ENCODE data around the gene PKLR. TPM values are rescaled to one million over a fixed set of nuclear protein-coding genes. Genes with fewer than 3 reads are reported as not detected.

The PKLR gene
- not detected in 2 replicates for polyA plus RNA-seq
- polyA minus RNA-seq = not detected in 2 replicates

DNA sequence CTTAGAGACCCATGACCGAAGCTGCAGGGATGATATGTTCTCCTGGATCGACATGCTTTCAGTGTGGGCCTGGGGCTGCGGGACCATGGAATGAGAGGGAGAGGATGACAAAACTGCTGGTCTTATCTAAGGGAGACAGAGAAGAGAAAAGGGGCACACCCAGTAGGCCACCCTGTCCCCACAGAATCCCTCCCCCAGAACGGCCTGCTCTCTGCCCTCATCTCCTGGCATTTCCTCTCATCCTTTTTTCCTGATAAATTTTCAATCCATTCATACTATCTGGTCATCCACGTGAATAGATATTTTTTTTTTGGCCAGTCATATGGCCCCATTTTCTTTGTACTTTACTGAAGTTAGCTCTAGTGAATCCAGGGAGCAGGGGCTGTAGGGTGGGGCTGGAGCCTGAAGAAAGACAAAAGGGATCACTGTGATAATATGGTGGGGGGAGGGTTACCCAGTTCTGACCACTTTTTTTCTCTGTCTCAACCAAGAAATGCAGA lies at the start of gene PKLR:
Gene PKLR (minus strand): TSS at position 97 of the 500 bp plus-strand sequence. CDS start 43 bp downstream, at position 54.
- H4K20me1 ChIP-seq (ENCODE audit: insufficient read depth) = no peaks in the 10 kb centered on the region
- H2AFZ ChIP-seq (ENCODE audit: low read depth, low read length) = no peak within 1 kb of the TSS
- H3K9ac ChIP-seq (ENCODE audit: low read length) = no peak within 1 kb of the TSS
- no peaks in the 10 kb centered on the region for H3K9me2 ChIP-seq (ENCODE audit: insufficient read depth, low read length)
- H3K27ac ChIP-seq (ENCODE audit: low read length) = no peak within 1 kb of the TSS
- no peaks in the 10 kb centered on the region for H3K36me3 ChIP-seq (ENCODE audit: insufficient read depth, low read length)
- no peak within 1 kb of the TSS for H3K4me2 ChIP-seq (ENCODE audit: low read length)
- H3K9me3 ChIP-seq (ENCODE audit: low read length) = no peaks in the 10 kb centered on the region
- no peaks in the 10 kb centered on the region for H3K79me2 ChIP-seq (replicated peaks; ENCODE audit: insufficient read depth, low read length)
- no peaks in the 10 kb centered on the region for H3K27me3 ChIP-seq (ENCODE audit: insufficient read depth, low read depth, low read length)
- no peak for TF ChIP-seq POLR2AphosphoS5 (IDR thresholded peaks at IDR 0.05)
- TF ChIP-seq EP300 (conservative IDR thresholded peaks at IDR 0.05; ENCODE audit: poor library complexity, severe bottlenecking) = no peak
- TF ChIP-seq SMC3 (conservative IDR thresholded peaks at IDR 0.05; ENCODE audit: poor library complexity) = no peak
- no peak for TF ChIP-seq RAD21 (conservative IDR thresholded peaks at IDR 0.05)
- TF ChIP-seq MXI1 (conservative IDR thresholded peaks at IDR 0.05; ENCODE audit: poor library complexity, severe bottlenecking) = no peak
- no peak for TF ChIP-seq TAF1 (IDR thresholded peaks at IDR 0.05; ENCODE audit: low read depth)
- TF ChIP-seq, protein P1, sequence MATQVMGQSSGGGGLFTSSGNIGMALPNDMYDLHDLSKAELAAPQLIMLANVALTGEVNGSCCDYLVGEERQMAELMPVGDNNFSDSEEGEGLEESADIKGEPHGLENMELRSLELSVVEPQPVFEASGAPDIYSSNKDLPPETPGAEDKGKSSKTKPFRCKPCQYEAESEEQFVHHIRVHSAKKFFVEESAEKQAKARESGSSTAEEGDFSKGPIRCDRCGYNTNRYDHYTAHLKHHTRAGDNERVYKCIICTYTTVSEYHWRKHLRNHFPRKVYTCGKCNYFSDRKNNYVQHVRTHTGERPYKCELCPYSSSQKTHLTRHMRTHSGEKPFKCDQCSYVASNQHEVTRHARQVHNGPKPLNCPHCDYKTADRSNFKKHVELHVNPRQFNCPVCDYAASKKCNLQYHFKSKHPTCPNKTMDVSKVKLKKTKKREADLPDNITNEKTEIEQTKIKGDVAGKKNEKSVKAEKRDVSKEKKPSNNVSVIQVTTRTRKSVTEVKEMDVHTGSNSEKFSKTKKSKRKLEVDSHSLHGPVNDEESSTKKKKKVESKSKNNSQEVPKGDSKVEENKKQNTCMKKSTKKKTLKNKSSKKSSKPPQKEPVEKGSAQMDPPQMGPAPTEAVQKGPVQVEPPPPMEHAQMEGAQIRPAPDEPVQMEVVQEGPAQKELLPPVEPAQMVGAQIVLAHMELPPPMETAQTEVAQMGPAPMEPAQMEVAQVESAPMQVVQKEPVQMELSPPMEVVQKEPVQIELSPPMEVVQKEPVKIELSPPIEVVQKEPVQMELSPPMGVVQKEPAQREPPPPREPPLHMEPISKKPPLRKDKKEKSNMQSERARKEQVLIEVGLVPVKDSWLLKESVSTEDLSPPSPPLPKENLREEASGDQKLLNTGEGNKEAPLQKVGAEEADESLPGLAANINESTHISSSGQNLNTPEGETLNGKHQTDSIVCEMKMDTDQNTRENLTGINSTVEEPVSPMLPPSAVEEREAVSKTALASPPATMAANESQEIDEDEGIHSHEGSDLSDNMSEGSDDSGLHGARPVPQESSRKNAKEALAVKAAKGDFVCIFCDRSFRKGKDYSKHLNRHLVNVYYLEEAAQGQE (IDR thresholded peaks at IDR 0.05; ENCODE audit: borderline replicate concordance) = no peak
- no peak for TF ChIP-seq EZH2 (IDR thresholded peaks at IDR 0.05; ENCODE audit: borderline replicate concordance, insufficient read depth, low read length, poor library complexity, severe bottlenecking)
- TF ChIP-seq, protein P2, sequence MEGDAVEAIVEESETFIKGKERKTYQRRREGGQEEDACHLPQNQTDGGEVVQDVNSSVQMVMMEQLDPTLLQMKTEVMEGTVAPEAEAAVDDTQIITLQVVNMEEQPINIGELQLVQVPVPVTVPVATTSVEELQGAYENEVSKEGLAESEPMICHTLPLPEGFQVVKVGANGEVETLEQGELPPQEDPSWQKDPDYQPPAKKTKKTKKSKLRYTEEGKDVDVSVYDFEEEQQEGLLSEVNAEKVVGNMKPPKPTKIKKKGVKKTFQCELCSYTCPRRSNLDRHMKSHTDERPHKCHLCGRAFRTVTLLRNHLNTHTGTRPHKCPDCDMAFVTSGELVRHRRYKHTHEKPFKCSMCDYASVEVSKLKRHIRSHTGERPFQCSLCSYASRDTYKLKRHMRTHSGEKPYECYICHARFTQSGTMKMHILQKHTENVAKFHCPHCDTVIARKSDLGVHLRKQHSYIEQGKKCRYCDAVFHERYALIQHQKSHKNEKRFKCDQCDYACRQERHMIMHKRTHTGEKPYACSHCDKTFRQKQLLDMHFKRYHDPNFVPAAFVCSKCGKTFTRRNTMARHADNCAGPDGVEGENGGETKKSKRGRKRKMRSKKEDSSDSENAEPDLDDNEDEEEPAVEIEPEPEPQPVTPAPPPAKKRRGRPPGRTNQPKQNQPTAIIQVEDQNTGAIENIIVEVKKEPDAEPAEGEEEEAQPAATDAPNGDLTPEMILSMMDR (IDR thresholded peaks at IDR 0.05; ENCODE audit: poor library complexity, severe bottlenecking) = no peak
- H3F3A ChIP-seq (ENCODE audit: insufficient read depth, low read length, poor library complexity, severe bottlenecking) = no peaks in the 10 kb centered on the region
- H3K4me3 ChIP-seq (ENCODE audit: low read length) = no peak within 1 kb of the TSS

DNA sequence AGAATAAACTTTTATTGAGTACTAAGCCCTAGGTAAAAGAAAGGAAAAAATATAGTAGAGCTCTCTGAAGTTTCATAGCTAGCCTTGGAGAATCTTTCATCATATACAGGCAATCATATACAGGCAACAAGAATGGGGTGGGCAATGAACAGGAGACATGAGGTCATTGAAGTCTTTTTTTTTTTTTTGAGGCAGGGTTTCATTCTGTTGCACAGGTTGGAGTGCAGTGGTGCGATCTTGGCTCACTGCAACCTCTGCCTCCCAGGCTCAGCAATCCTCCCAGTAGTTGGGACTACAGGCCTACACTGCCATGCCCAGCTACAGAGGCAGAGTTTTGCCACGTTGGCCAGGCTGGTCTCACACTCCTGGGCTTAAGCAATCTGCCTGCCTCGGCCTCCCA lies 41.6 kb upstream of the PKLR start:
- no peak overlapping the region for H3K27ac ChIP-seq (ENCODE audit: low read length)
- H3K9me2 ChIP-seq (ENCODE audit: insufficient read depth, low read length) = no peaks in the 10 kb centered on the region
- H2AFZ ChIP-seq (ENCODE audit: low read depth, low read length) = no peak overlapping the region
- H4K20me1 ChIP-seq (ENCODE audit: insufficient read depth) = no peaks in the 10 kb centered on the region
- no peaks in the 10 kb centered on the region for H3K79me2 ChIP-seq (replicated peaks; ENCODE audit: insufficient read depth, low read length)
- peaks cover 16% of the 10 kb centered on the region for H3K36me3 ChIP-seq (ENCODE audit: insufficient read depth, low read length)
- no peak overlapping the region for H3K4me3 ChIP-seq (ENCODE audit: low read length)
- no peaks in the 10 kb centered on the region for H3K9me3 ChIP-seq (ENCODE audit: low read length)
- no peak overlapping the region for H3K9ac ChIP-seq (ENCODE audit: low read length)
- no peaks in the 10 kb centered on the region for H3F3A ChIP-seq (ENCODE audit: insufficient read depth, low read length, poor library complexity, severe bottlenecking)
- no peak for TF ChIP-seq EZH2 (IDR thresholded peaks at IDR 0.05; ENCODE audit: borderline replicate concordance, insufficient read depth, low read length, poor library complexity, severe bottlenecking)
- no peak for TF ChIP-seq POLR2AphosphoS5 (IDR thresholded peaks at IDR 0.05)
- H3K4me2 ChIP-seq (ENCODE audit: low read length) = no peak overlapping the region
- H3K27me3 ChIP-seq (ENCODE audit: insufficient read depth, low read depth, low read length) = no peaks in the 10 kb centered on the region

Data from neural cell (in vitro differentiated cells).